H1 (cell line): ENCODE results near the gene MYG1. TPM values are rescaled to one million over a fixed set of nuclear protein-coding genes. Genes with fewer than 3 reads are reported as not detected.

Source experiments
- CTCF ChIA-PET: fragments of 300-600 bp; sonication (Branson Sonifier 250); formaldehyde crosslinking; loops from one replicate; lab custom pipeline; 2021; ENCODE audit not compliant: partially characterized antibody; lab: Charles Lee
- POLR2A ChIA-PET: fragments of 300-600 bp; sonication (Branson Sonifier 250); formaldehyde crosslinking; loops from one replicate; lab custom pipeline; 2021; ENCODE audit warnings: inconsistent platforms; ENCODE audit not compliant: partially characterized antibody; lab: Charles Lee
- DNase-seq, 2 experiments: peaks; one replicate each; pipeline versions ENCODE4 v3.0.0 to v3.0.0-alpha.2; 2010 to 2022; ENCODE audit warnings: low spot score in 2 of 2, low read depth in 1 of 2, mixed read lengths in 1 of 2
- FAIRE-seq: peaks from 2 replicates; lab custom pipeline; 2011; peaks lifted over from hg19 to GRCh38; lab: Jason Lieb, UNC
- H2AFZ ChIP-seq: 2 replicates; pipeline ENCODE4 v1.8.1; 2012; ENCODE audit warnings: low read length, inconsistent platforms
- H2AK5ac ChIP-seq: 2 replicates; pipeline ENCODE4 v1.6.1; 2013; ENCODE audit warnings: low read depth, low read length
- H2BK120ac ChIP-seq: replicated peaks from 2 replicates; pipeline ENCODE3; 2013; ENCODE audit warnings: low read depth, low read length, inconsistent platforms
- H2BK12ac ChIP-seq: 2 replicates; pipeline ENCODE4 v1.6.1; 2013; ENCODE audit warnings: low read depth, low read length
- H2BK15ac ChIP-seq: 2 replicates; pipeline ENCODE4 v1.6.1; 2013; ENCODE audit warnings: low read length
- H2BK20ac ChIP-seq: 2 replicates; pipeline ENCODE4 v1.6.1; 2013; ENCODE audit warnings: low read length
- H2BK5ac ChIP-seq: 2 replicates; pipeline ENCODE4 v1.6.1; 2013; ENCODE audit warnings: low read depth, low read length
- H3K14ac ChIP-seq: 2 replicates; pipeline ENCODE4 v1.6.1; 2013; ENCODE audit warnings: inconsistent platforms; ENCODE audit not compliant: insufficient read length
- H3K18ac ChIP-seq: 2 replicates; pipeline ENCODE4 v1.6.1; 2013; ENCODE audit warnings: low read length; ENCODE audit errors: extremely low read depth
- H3K23ac ChIP-seq: 2 replicates; pipeline ENCODE4 v1.6.1; 2013; ENCODE audit warnings: inconsistent platforms; ENCODE audit not compliant: insufficient read length
- H3K23me2 ChIP-seq: 2 replicates; pipeline ENCODE4 v1.6.1; 2013; ENCODE audit warnings: low read depth, low read length
- H3K27ac ChIP-seq: 2 replicates; pipeline ENCODE4 v1.6.1; 2011; ENCODE audit warnings: low read depth, low read length, inconsistent platforms
- H3K27me3 ChIP-seq, 4 experiments: replicated peaks in 1 of 4; 1 replicate in 1 of 4; 2 replicates in 3 of 4; pipeline versions ENCODE4 v1.6.1 to v1.8.1; 2011 to 2013; ENCODE audit warnings: low read length in 3 of 4, mild to moderate bottlenecking in 3 of 4, inconsistent platforms in 2 of 4, mixed read lengths in 2 of 4, moderate library complexity in 1 of 4; ENCODE audit not compliant: control insufficient read depth in 3 of 4, insufficient read depth in 3 of 4; ENCODE audit errors: extremely low read depth in 1 of 4
- H3K36me3 ChIP-seq, 4 experiments: 2 replicates each; pipeline versions ENCODE4 v1.6.1 to v1.8.1; 2011 to 2013; ENCODE audit warnings: mild to moderate bottlenecking in 4 of 4, low read length in 3 of 4, moderate library complexity in 2 of 4, control low read depth in 1 of 4, inconsistent platforms in 1 of 4; ENCODE audit not compliant: insufficient read depth in 4 of 4, control insufficient read depth in 2 of 4
- H3K4ac ChIP-seq: replicated peaks from 2 replicates; pipeline ENCODE3; 2013; ENCODE audit warnings: low read length, low read depth, mixed read lengths, inconsistent platforms; ENCODE audit not compliant: insufficient read length
- H3K4me1 ChIP-seq, 4 experiments: replicated peaks in 1 of 4; 1 replicate in 1 of 4; 2 replicates in 3 of 4; pipeline versions ENCODE4 v1.6.1 to v1.8.1; 2011 to 2013; ENCODE audit warnings: low read length in 3 of 4, inconsistent platforms in 2 of 4, mixed read lengths in 1 of 4; ENCODE audit not compliant: insufficient read depth in 4 of 4, control insufficient read depth in 3 of 4
- H3K4me2 ChIP-seq, 2 experiments: 2 replicates each; pipeline versions ENCODE4 v1.6.1 to v1.8.1; 2011 to 2013; ENCODE audit warnings: low read depth in 2 of 2, low read length in 2 of 2, control low read depth in 1 of 2, inconsistent platforms in 1 of 2, mild to moderate bottlenecking in 1 of 2; ENCODE audit not compliant: insufficient read depth in 1 of 2
- H3K4me3 ChIP-seq, 4 experiments: fragments of 200-600, 300-600 bp in 1 of 4; sonication (generic), shearing (Covaris generic), sonication (Bioruptor Twin) in 1 of 4; 2 replicates each; pipeline versions ENCODE4 v1.5.1 to v1.8.1; 2011 to 2016; ENCODE audit warnings: low read length in 4 of 4, low read depth in 3 of 4, control low read depth in 2 of 4, inconsistent platforms in 2 of 4, mild to moderate bottlenecking in 2 of 4, mixed read lengths in 1 of 4, moderate library complexity in 1 of 4; ENCODE audit not compliant: insufficient read depth in 2 of 4; ENCODE audit errors: extremely low read depth in 1 of 4
- H3K56ac ChIP-seq: replicated peaks from 2 replicates; pipeline ENCODE3; 2013; ENCODE audit warnings: low read depth, mild to moderate bottlenecking, mixed read lengths, low read length, inconsistent platforms; ENCODE audit not compliant: insufficient read length
- H3K79me1 ChIP-seq: 2 replicates; pipeline ENCODE4 v1.6.1; 2013; ENCODE audit warnings: low read depth, low read length, control low read depth
- H3K79me2 ChIP-seq, 2 experiments: 2 replicates each; pipeline versions ENCODE4 v1.6.1 to v1.8.1; 2012 to 2013; ENCODE audit warnings: low read length in 2 of 2, mild to moderate bottlenecking in 2 of 2, inconsistent platforms in 1 of 2; ENCODE audit not compliant: insufficient read depth in 2 of 2, control insufficient read depth in 1 of 2
- H3K9ac ChIP-seq, 4 experiments: replicated peaks in 1 of 4; 1 replicate in 1 of 4; 2 replicates in 3 of 4; pipeline versions ENCODE4 v1.6.1 to v1.8.1; 2011 to 2013; ENCODE audit warnings: low read depth in 3 of 4, low read length in 3 of 4, control low read depth in 2 of 4, mild to moderate bottlenecking in 2 of 4, moderate library complexity in 2 of 4, inconsistent platforms in 1 of 4; ENCODE audit errors: extremely low read depth in 1 of 4
- H3K9me3 ChIP-seq, 2 experiments: 2 replicates each; pipeline versions ENCODE4 v1.6.1 to v1.8.1; 2012 to 2013; ENCODE audit warnings: mild to moderate bottlenecking in 2 of 2, moderate library complexity in 2 of 2, control low read depth in 1 of 2, inconsistent platforms in 1 of 2, low read depth in 1 of 2, low read length in 1 of 2, mixed read lengths in 1 of 2; ENCODE audit not compliant: insufficient read depth in 2 of 2
- H4K20me1 ChIP-seq, 2 experiments: replicated peaks in 1 of 2; 2 replicates each; pipeline versions ENCODE3 to v1.8.1; 2011 to 2013; ENCODE audit warnings: inconsistent platforms in 2 of 2, low read length in 2 of 2, mild to moderate bottlenecking in 1 of 2; ENCODE audit not compliant: insufficient read depth in 2 of 2, control insufficient read depth in 1 of 2
- H4K5ac ChIP-seq: 2 replicates; pipeline ENCODE4 v1.6.1; 2013; ENCODE audit warnings: low read length, low read depth, mixed read lengths, inconsistent platforms; ENCODE audit not compliant: insufficient read length
- H4K8ac ChIP-seq: 2 replicates; pipeline ENCODE4 v1.8.0; 2013; ENCODE audit warnings: mild to moderate bottlenecking, moderate library complexity, low read length, inconsistent platforms; ENCODE audit not compliant: insufficient read depth; ENCODE audit errors: extremely low read depth
- H4K91ac ChIP-seq: replicated peaks from 2 replicates; pipeline ENCODE3; 2013; ENCODE audit warnings: low read length, mixed read lengths, inconsistent platforms; ENCODE audit not compliant: insufficient read length
- CTBP2 ChIP-seq: IDR thresholded peaks from 2 replicates; pipeline ENCODE4 v1.7.0; 2011; ENCODE audit warnings: borderline replicate concordance, mild to moderate bottlenecking, moderate library complexity, mixed read lengths, low read length; ENCODE audit not compliant: insufficient read depth, insufficient read length
- GABPA ChIP-seq: IDR thresholded peaks from 2 replicates; pipeline ENCODE4 v1.6.1; 2011; ENCODE audit warnings: mild to moderate bottlenecking, low read length, moderate library complexity, borderline replicate concordance; ENCODE audit not compliant: insufficient read depth
- GTF2F1 ChIP-seq: IDR thresholded peaks from 2 replicates; pipeline ENCODE4 v1.6.1; 2012; ENCODE audit warnings: low read depth, low read length, improper control_type of control experiment, borderline replicate concordance
- HDAC2 ChIP-seq, 2 experiments: fragments of 300-600 bp in 1 of 2; sonication (generic) in 1 of 2; IDR thresholded peaks; 2 replicates each; pipeline ENCODE4 v1.6.1; 2011 to 2012; ENCODE audit warnings: low read depth in 2 of 2, low read length in 2 of 2, mild to moderate bottlenecking in 2 of 2, moderate library complexity in 2 of 2, borderline replicate concordance in 1 of 2, inconsistent platforms in 1 of 2
- JUND ChIP-seq: IDR thresholded peaks from 2 replicates; pipeline ENCODE4 v1.6.1; 2011; ENCODE audit warnings: mild to moderate bottlenecking, improper control_type of control experiment, low read length
- RNF2 ChIP-seq: fragments of 200-900, 300-1000 bp; sonication (generic); IDR thresholded peaks from 2 replicates; pipeline ENCODE4 v1.7.1; 2016; ENCODE audit warnings: borderline replicate concordance, low read depth, mild to moderate bottlenecking, antibody characterized with exemption, low read length; ENCODE audit not compliant: poor library complexity, severe bottlenecking; ENCODE audit errors: missing control alignments
- WGBS, 2 experiments: shearing (Covaris generic) in 1 of 2; methylation state at CpG; one replicate each; pipeline versions ENCODE4 v1.1.6 to v1.1.7; 2013 to 2015; ENCODE audit warnings: low lambda C conversion rate in 2 of 2, mixed read lengths in 2 of 2, inconsistent platforms in 1 of 2, low coverage in 1 of 2, missing lambda C conversion rate in 1 of 2; ENCODE audit not compliant: insufficient replicate concordance in 2 of 2, insufficient coverage in 1 of 2, insufficient read length in 1 of 2; ENCODE audit errors: extremely low coverage in 1 of 2, missing lambda C conversion rate in 1 of 2; 5-methylcytosine and 5-hydroxymethylcytosine counted together
- polyA plus RNA-seq, 7 experiments: library from polyadenylated mRNA; depleted of rRNA in 3 of 7; stranded (reverse) in 5 of 7; unstranded in 2 of 7; fragments of >200 nt in 5 of 7; fragments of 200-250 nt in 2 of 7; gene quantifications; 1 replicate in 5 of 7; 2 replicates in 1 of 7; 4 replicates in 1 of 7; pipeline versions ENCODE4 v1.2.1 to v1.2.3, GENCODE V29; 2011 to 2013; ENCODE audit warnings: missing spikeins in 2 of 7, mixed read lengths in 2 of 7
- total RNA-seq: library from RNA; stranded (reverse); fragmentation: NEBNext Ultra II Directional; extraction: Animal tissue kit (Norgen Biotek cat#: 25700); gene quantifications from 2 replicates; pipeline ENCODE4 v1.2.1, GENCODE V29; 2021

The MYG1 gene
- total and polyA plus RNA-seq, 2 of the 8 experiments (the other 6 are each of a cell fraction or from before 2014, with no cell fraction given) = 83.3 to 104 TPM

DNA sequence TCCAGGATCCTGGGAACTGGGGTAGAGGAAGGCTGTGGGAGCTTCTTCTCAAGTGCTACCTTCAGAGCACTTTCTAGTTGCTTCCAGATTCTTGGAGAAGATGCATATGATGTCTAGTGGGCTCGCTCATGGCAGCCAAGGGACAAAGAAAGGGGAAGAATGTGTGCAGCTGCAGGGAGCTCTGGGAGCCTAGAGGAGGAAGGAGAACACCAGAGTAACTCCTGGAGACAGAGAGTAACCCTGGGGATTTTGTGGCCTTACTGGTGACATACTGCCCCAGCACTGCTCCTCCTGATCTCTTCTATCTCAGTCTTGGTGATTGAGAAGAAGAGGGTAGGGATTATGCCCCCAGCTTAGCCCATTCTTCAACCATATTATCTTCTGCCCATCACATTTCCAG lies 47.0 kb downstream of the MYG1 start:
- FAIRE-seq = no peak
- H4K5ac ChIP-seq = no peak overlapping the region
- H4K8ac ChIP-seq = no peak overlapping the region
- ChIA-PET CTCF (interaction anchor here (1.0 to 21.3 kb wide), 5 partner anchors 18 to 136 kb away, joined by 3 to 381 read pairs (median 4); partner anchors contain the start of genes AAAS and SP7), POLR2A (interaction anchor here (1.1 to 3.6 kb wide), 7 partner anchors 11 to 152 kb away, joined by 3 to 19 read pairs (median 8); partner anchors contain the start of genes SP1 and SP7)
- H3K23me2 ChIP-seq = peaks cover 3% of the 10 kb centered on the region; the same call in 1 of the 2 replicates
- H2BK120ac ChIP-seq = no peak overlapping the region
- H3K9me3 ChIP-seq = no peaks in the 10 kb centered on the region
- no peak overlapping the region for H2AFZ ChIP-seq
- peaks cover 3 to 13% (median 5%) of the 10 kb centered on the region in 4 experiments; a peak in 4 of 7 replicates for H3K27me3 ChIP-seq
- 0 out of 2 replicates have a peak overlapping the region, but pooled peaks have one; percentile 18 for H2BK15ac ChIP-seq
- H4K91ac ChIP-seq = no peak overlapping the region
- no peak overlapping the region for H3K18ac ChIP-seq
- H3K4ac ChIP-seq = no peak overlapping the region
- H2AK5ac ChIP-seq = no peak overlapping the region
- H3K4me1 ChIP-seq = peaks cover 0 to 15% (median 8%) of the 10 kb centered on the region in 4 experiments; a peak in 5 of 7 replicates
- no peak overlapping the region for H2BK20ac ChIP-seq
- no peaks in the 10 kb centered on the region for H3K79me1 ChIP-seq
- H3K27ac ChIP-seq = no peak overlapping the region
- H3K9ac ChIP-seq = no peak overlapping the region
- no peak overlapping the region for H3K14ac ChIP-seq
- no peak overlapping the region for H3K56ac ChIP-seq
- no peak overlapping the region for H2BK5ac ChIP-seq
- no peaks in the 10 kb centered on the region for H3K79me2 ChIP-seq
- H3K23ac ChIP-seq = no peak overlapping the region
- no peaks in the 10 kb centered on the region for H4K20me1 ChIP-seq
- DNase-seq = no peak
- WGBS, 2 experiments = 75% methylated on average over 1 of the region's 1 CpG; no CpG with 5 or more reads in 1 of the 2 experiments
- H3K4me3 ChIP-seq = no peak overlapping the region
- no peaks in the 10 kb centered on the region for H3K36me3 ChIP-seq
- no peak overlapping the region; a peak in 1 of 4 replicates for H3K4me2 ChIP-seq
- H2BK12ac ChIP-seq = no peak overlapping the region
- no peak for TF ChIP-seq GTF2F1
- TF ChIP-seq RNF2 = no peak
- no peak for TF ChIP-seq GABPA
- no peak for TF ChIP-seq CTBP2
- no peak for TF ChIP-seq HDAC2 (IDR thresholded peaks at IDR 0.05; ENCODE audit: borderline replicate concordance in 1 of 2, low read depth in 2 of 2, low read length in 2 of 2)
- TF ChIP-seq JUND = no peak
